ENCODE results near the gene DPAGT1. TPM values are rescaled to one million over a fixed set of nuclear protein-coding genes. Genes with fewer than 3 reads are reported as not detected.
A peak's percentile ranks its signal among the peaks of the same experiment; 100 is the strongest.
"Not testable (repeated sequence)": the region's sequence is repeated elsewhere in the genome, so short reads cannot be mapped to it uniquely, and the experiment has no call there.

Gene DPAGT1
- total RNA-seq, 4 donors from 2014 or later = 18.5 to 29.9 (median 26.7) TPM

DNA sequence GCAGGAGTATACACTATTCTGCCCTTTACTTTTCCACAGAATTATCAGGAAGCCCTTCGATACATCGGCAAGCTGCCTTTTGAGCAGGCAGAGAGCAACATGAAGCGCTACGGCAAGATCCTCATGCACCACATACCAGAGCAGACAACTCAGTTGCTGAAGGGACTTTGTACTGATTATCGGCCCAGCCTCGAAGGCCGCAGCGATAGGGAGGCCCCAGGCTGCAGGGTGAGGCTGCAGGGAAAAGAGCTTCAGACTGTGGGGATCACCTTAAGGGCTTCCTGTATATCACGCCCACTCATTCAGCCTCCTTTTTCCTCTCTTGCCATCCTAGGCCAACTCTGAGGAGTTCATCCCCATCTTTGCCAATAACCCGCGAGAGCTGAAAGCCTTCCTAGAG, 23.8 kb downstream of the DPAGT1 start:
- no peak overlapping the region for H3K27ac ChIP-seq
- TF ChIP-seq POLR2A (IDR thresholded peaks at IDR 0.05) (no peak), CTCF (IDR thresholded peaks at IDR 0.05) (no peak)
- no peaks in the 10 kb centered on the region for H3K27me3 ChIP-seq
- DNase-seq = no peak
- H3K4me3 ChIP-seq = no peak overlapping the region
- H3K9me3 ChIP-seq = no peaks in the 10 kb centered on the region
- WGBS, 2 donors = 92 to 94% methylated on average over 7 of the region's 11 CpGs
- intact Hi-C loops (cut with DNase I) = no loop called here
- peaks cover 43 to 100% (median 70%) of the 10 kb centered on the region in 3 donors for H3K36me3 ChIP-seq
- H3K4me1 ChIP-seq = no peaks in the 10 kb centered on the region

GRCh38 chr11:119067371-119068222, 34.1 kb downstream of the DPAGT1 start, which contains the start of gene VPS11:
Gene VPS11 (plus strand): TSS chr11:119067818. CDS start chr11:119067824, 6 bp downstream.
- WGBS, 2 donors = 0% methylated on average over 20 to 31 of the region's 49 CpGs
- Histone ChIP-seq H3K27me3 (no peaks in the 10 kb centered on the region), H3K4me3 (peak within 1 kb of the TSS; percentile 66 to 79 (median 74)), H3K36me3 (peaks cover 5 to 36% (median 6%) of the 10 kb centered on the region in 3 donors), H3K4me1 (peaks cover 3 to 47% (median 27%) of the 10 kb centered on the region in 3 donors), H3K9me3 (no peaks in the 10 kb centered on the region), H3K27ac (peak within 1 kb of the TSS; percentile 81 to 96 (median 88))
- intact Hi-C loops (cut with DNase I) = no loop called here
- peak; percentile 87 for DNase-seq
- TF ChIP-seq POLR2A (IDR thresholded peaks at IDR 0.05) (peak in 3 of 4 donors; percentile 64 to 72 (median 69)), CTCF (IDR thresholded peaks at IDR 0.05) (peak in 1 of 6 experiments; percentile 48)

DNA sequence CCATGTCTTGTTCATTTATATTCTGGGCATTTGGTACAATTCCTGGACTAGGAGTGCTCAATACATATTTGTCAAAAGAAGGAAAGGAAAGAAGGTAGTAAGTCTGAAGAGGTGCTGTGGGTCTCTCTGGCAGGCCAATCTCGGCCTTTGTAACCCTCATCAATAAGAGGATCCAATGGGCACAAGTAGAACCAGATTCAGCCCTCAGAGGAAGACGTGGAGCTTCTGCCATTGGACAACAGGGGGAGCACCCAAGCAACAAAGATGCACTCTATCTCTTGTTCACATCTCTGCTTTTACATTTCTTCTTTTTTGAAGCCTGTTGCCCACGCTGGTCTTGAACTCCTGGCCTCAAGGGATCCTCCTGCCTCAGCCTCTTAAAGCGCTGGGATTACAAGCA, 36.3 kb downstream of the DPAGT1 start:
- H3K27ac ChIP-seq = no peak overlapping the region
- no peaks in the 10 kb centered on the region for H3K9me3 ChIP-seq
- intact Hi-C loops (cut with DNase I) = no loop called here
- 55 to 65% methylated on average over 4 of the region's 4 CpGs for WGBS, 2 donors
- H3K4me3 ChIP-seq = no peak overlapping the region
- no peak for DNase-seq
- peak in 3 of 6 experiments; percentile 9 to 43 (median 13) for TF ChIP-seq CTCF (IDR thresholded peaks at IDR 0.05)
- TF ChIP-seq POLR2A (IDR thresholded peaks at IDR 0.05) = no peak
- peaks cover 3 to 49% (median 29%) of the 10 kb centered on the region in 3 donors for H3K4me1 ChIP-seq
- H3K36me3 ChIP-seq = peaks cover 0 to 19% (median 0%) of the 10 kb centered on the region in 3 donors
- H3K27me3 ChIP-seq = no peaks in the 10 kb centered on the region

DNA sequence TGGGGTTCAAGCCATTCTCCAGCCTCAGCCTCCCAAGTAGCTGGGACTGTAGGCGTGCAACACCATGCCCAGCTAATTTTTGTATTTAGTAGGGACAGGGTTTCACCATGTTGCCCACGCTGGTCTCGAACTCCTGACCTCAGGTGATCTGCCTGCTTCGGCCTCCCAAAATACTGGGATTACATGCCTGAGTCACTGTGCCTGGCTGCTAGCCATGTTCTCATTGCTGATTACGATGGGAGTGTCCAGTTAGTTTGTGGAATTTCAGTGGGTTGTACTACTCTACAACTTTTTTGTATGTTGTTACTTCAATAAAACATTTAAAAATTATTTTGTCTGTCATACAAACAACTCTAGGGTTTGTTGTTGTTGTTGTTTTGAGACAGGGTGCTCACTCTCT, 38.9 kb downstream of the DPAGT1 start:
- Histone ChIP-seq H3K27ac (no peak overlapping the region), H3K36me3 (peaks cover 0 to 6% (median 0%) of the 10 kb centered on the region in 3 donors), H3K9me3 (no peaks in the 10 kb centered on the region), H3K27me3 (no peaks in the 10 kb centered on the region), H3K4me1 (peaks cover 3 to 37% (median 23%) of the 10 kb centered on the region in 3 donors), H3K4me3 (no peak overlapping the region)
- TF ChIP-seq POLR2A (IDR thresholded peaks at IDR 0.05) (no peak), CTCF (IDR thresholded peaks at IDR 0.05) (no peak)
- WGBS, 2 donors = 40% methylated on average over 5 of the region's 5 CpGs
- intact Hi-C loops (cut with DNase I) = no loop called here
- no peak for DNase-seq

GRCh38 chr11:119061256-119061655, 40.4 kb downstream of the DPAGT1 start:
- intact Hi-C loops (cut with DNase I) = no loop called here
- no peak for TF ChIP-seq POLR2A (IDR thresholded peaks at IDR 0.05)
- no peak for TF ChIP-seq CTCF (IDR thresholded peaks at IDR 0.05)
- H3K4me1 ChIP-seq = peaks cover 2 to 34% (median 18%) of the 10 kb centered on the region in 3 donors
- no peak overlapping the region for H3K27ac ChIP-seq
- no peak overlapping the region for H3K4me3 ChIP-seq
- no peaks in the 10 kb centered on the region for H3K9me3 ChIP-seq
- no peak for DNase-seq
- H3K27me3 ChIP-seq = no peaks in the 10 kb centered on the region
- H3K36me3 ChIP-seq = peaks cover 0 to 6% (median 0%) of the 10 kb centered on the region in 3 donors
- 98 to 100% methylated on average over 2 to 3 of the region's 3 CpGs for WGBS, 2 donors

GRCh38 chr11:119059128-119059527, 42.5 kb downstream of the DPAGT1 start:
- DNase-seq = not testable (repeated sequence)
- no CpG with 5 or more reads among the region's 35 CpGs for WGBS, 2 donors

More at GRCh38 chr11:119059128-119059527, 42.5 kb downstream of the DPAGT1 start:
- H3K27ac ChIP-seq; intact Hi-C loops (cut with DNase I); H3K4me3 ChIP-seq; H3K9me3 ChIP-seq; H3K27me3 ChIP-seq: not testable (repeated sequence)
- Histone ChIP-seq H3K36me3 (peaks cover 4 to 20% (median 11%) of the 10 kb centered on the region in 3 donors), H3K4me1 (peaks cover 9 to 41% (median 25%) of the 10 kb centered on the region in 3 donors)

Measured in esophagus squamous epithelium (tissue), 5 donors.